ENCODE results near the gene TRIM51. TPM values are rescaled to one million over a fixed set of nuclear protein-coding genes. Genes with fewer than 3 reads are reported as not detected.

The TRIM51 gene
- total RNA-seq, 2 donors from 2014 or later = not detected

DNA sequence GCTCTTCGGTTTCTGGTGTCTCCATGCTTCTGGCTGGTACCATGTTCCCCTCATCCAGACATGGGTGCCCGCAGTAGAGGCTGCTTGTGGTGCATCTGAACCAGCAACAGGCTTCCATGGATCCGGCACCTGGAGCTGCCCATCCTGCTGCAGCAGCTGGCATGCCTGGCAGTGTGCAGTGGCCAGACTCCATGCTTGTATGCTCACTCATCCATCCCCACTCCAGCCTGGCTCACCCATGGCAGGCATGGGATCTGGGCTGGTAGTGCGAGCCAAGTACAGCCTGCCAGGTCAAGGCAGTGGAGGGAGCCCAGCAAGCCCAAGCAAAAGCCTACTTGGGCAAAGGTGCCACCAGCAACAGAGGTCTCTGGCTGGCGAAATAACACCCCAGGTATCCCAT is 37.4 kb downstream of the TRIM51 start:
- Histone ChIP-seq H3K27ac (no peak overlapping the region), H3K4me1 (replicated peaks) (no peaks in the 10 kb centered on the region), H3K4me3 (no peak overlapping the region), H3K9me3 (no peaks in the 10 kb centered on the region), H3K36me3 (no peaks in the 10 kb centered on the region), H3K27me3 (replicated peaks; ENCODE audit: insufficient read depth) (no peaks in the 10 kb centered on the region)
- intact Hi-C loops (cut with DNase I) = no loop called here
- no peak for DNase-seq (ENCODE audit: low spot score)
- TF ChIP-seq POLR2A (IDR thresholded peaks at IDR 0.05) = no peak
- TF ChIP-seq, protein P1, sequence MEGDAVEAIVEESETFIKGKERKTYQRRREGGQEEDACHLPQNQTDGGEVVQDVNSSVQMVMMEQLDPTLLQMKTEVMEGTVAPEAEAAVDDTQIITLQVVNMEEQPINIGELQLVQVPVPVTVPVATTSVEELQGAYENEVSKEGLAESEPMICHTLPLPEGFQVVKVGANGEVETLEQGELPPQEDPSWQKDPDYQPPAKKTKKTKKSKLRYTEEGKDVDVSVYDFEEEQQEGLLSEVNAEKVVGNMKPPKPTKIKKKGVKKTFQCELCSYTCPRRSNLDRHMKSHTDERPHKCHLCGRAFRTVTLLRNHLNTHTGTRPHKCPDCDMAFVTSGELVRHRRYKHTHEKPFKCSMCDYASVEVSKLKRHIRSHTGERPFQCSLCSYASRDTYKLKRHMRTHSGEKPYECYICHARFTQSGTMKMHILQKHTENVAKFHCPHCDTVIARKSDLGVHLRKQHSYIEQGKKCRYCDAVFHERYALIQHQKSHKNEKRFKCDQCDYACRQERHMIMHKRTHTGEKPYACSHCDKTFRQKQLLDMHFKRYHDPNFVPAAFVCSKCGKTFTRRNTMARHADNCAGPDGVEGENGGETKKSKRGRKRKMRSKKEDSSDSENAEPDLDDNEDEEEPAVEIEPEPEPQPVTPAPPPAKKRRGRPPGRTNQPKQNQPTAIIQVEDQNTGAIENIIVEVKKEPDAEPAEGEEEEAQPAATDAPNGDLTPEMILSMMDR (IDR thresholded peaks at IDR 0.05) = no peak
- TF ChIP-seq POLR2AphosphoS5 (IDR thresholded peaks at IDR 0.05) = no peak
- 86% methylated on average over 5 of the region's 5 CpGs for WGBS

- H3K27ac ChIP-seq = no peak within 1 kb of the TSS
- H3K27me3 ChIP-seq (replicated peaks; ENCODE audit: insufficient read depth) = no peaks in the 10 kb centered on the region
- H3K9me3 ChIP-seq = no peaks in the 10 kb centered on the region
- no peak for DNase-seq (ENCODE audit: low spot score)
- 63% methylated on average over 2 of the region's 2 CpGs for WGBS
- TF ChIP-seq POLR2AphosphoS5 (IDR thresholded peaks at IDR 0.05) (no peak), POLR2A (IDR thresholded peaks at IDR 0.05) (no peak)
- TF ChIP-seq, protein P1 (IDR thresholded peaks at IDR 0.05) = no peak
- intact Hi-C loops (cut with DNase I) = no loop called here
- no peak within 1 kb of the TSS for H3K4me3 ChIP-seq
- no peaks in the 10 kb centered on the region for H3K36me3 ChIP-seq
- H3K4me1 ChIP-seq (replicated peaks) = no peaks in the 10 kb centered on the region
These were observed 53.2 kb downstream of the TRIM51 start, which contains the start of gene OR5I1 for GRCh38 chr11:55936300-55936699. Gene OR5I1, minus strand, starts transcription at chr11:55936400. Its CDS starts 0 bp downstream, at chr11:55936400.

Small RNA genes lying within 50 kb of the gene (small RNA-seq; reads per million reads assigned to genes)
- gene AC036111.3 = 0 reads per million in 2 donors

Other genes with a start within 250 kb of the TRIM51 start
- gene OR4P4, start 248.2 kb upstream of the TRIM51 start, total RNA-seq = not detected
- gene OR4S2, start 235.0 kb upstream of the TRIM51 start, total RNA-seq = not detected
- gene OR4C6, start 221.1 kb upstream of the TRIM51 start, total RNA-seq = not detected
- gene OR5D13, start 109.9 kb upstream of the TRIM51 start, total RNA-seq = not detected
- gene OR5D14, start 87.7 kb upstream of the TRIM51 start, total RNA-seq = not detected
- not detected for gene OR5L1, start 71.9 kb upstream of the TRIM51 start, total RNA-seq
- gene OR5D18, start 63.7 kb upstream of the TRIM51 start, total RNA-seq = not detected
- not detected for gene OR5L2, start 56.1 kb upstream of the TRIM51 start, total RNA-seq
- not detected for gene OR5D16, start 44.5 kb upstream of the TRIM51 start, total RNA-seq
- not detected for gene OR5W2, start 31.3 kb downstream of the TRIM51 start, total RNA-seq
- not detected for gene OR5I1, start 53.1 kb downstream of the TRIM51 start, total RNA-seq
- gene OR10AG1, start 86.6 kb downstream of the TRIM51 start, total RNA-seq = not detected
- not detected for gene OR5F1, start 111.3 kb downstream of the TRIM51 start, total RNA-seq
- gene OR5AS1, start 144.4 kb downstream of the TRIM51 start, total RNA-seq = not detected
- not detected for gene OR8I2, start 210.0 kb downstream of the TRIM51 start, total RNA-seq
- under 1 TPM in 1 of 2 donors, not detected in 1; 0.57 TPM for gene OR8H2, start 220.4 kb downstream of the TRIM51 start, total RNA-seq
- not detected for gene OR8H3, start 239.1 kb downstream of the TRIM51 start, total RNA-seq

All from prostate gland (tissue), 2 donors.